Neural progenitor cell (in vitro differentiated cells): ENCODE data around the gene CGN. TPM values are rescaled to one million over a fixed set of nuclear protein-coding genes. Genes with fewer than 3 reads are reported as not detected.

Source experiments
- DNase-seq: peaks from one replicate; pipeline ENCODE4 v3.0.0-alpha.2; 2016; ENCODE audit warnings: low spot score
- H2AFZ ChIP-seq: fragments of 200-600 bp; sonication (generic); replicated peaks from 2 replicates; pipeline ENCODE4 v1.6.1; 2016; ENCODE audit warnings: antibody characterized with exemption
- H3F3A ChIP-seq: fragments of 200-600 bp; sonication (generic); 2 replicates; pipeline ENCODE4 v1.6.1; 2016; ENCODE audit warnings: antibody characterized with exemption, low read depth
- H3K27ac ChIP-seq: fragments of 200-600 bp; sonication (generic); 2 replicates; pipeline ENCODE4 v1.5.1; 2016; ENCODE audit warnings: mild to moderate bottlenecking
- H3K27me3 ChIP-seq: fragments of 200-600 bp; sonication (generic); 2 replicates; pipeline ENCODE4 v1.6.1; 2016; ENCODE audit warnings: mild to moderate bottlenecking, moderate library complexity
- H3K36me3 ChIP-seq: fragments of 200-600 bp; sonication (generic); 2 replicates; pipeline ENCODE4 v1.5.1; 2016
- H3K4me1 ChIP-seq: fragments of 200-600 bp; sonication (generic); 2 replicates; pipeline ENCODE4 v1.6.1; 2016; ENCODE audit warnings: mixed run types
- H3K4me2 ChIP-seq: fragments of 200-600 bp; sonication (generic); 2 replicates; pipeline ENCODE4 v1.6.1; 2016
- H3K4me3 ChIP-seq: fragments of 200-600 bp; sonication (generic); 2 replicates; pipeline ENCODE4 v1.5.1; 2016
- H3K79me2 ChIP-seq: fragments of 200-600 bp; sonication (generic); 2 replicates; pipeline ENCODE4 v1.6.1; 2016; ENCODE audit warnings: low read depth
- H3K9ac ChIP-seq: fragments of 200-600 bp; sonication (generic); 2 replicates; pipeline ENCODE4 v1.6.1; 2016
- H3K9me3 ChIP-seq: fragments of 200-600 bp; sonication (generic); 2 replicates; pipeline ENCODE4 v1.5.1; 2016; ENCODE audit warnings: low read depth
- H4K20me1 ChIP-seq: fragments of 200-600 bp; sonication (generic); 2 replicates; pipeline ENCODE4 v1.6.1; 2016; ENCODE audit warnings: low read depth
- H3K27ac Mint-ChIP-seq: 3 replicates; pipeline ENCODE4 v1.8.0; 2021; ENCODE audit warnings: mixed read lengths
- H3K27me3 Mint-ChIP-seq: 2 replicates; pipeline ENCODE4 v1.8.0; 2022; ENCODE audit warnings: low read depth, mild to moderate bottlenecking, inconsistent platforms, moderate library complexity, mixed read lengths; ENCODE audit not compliant: insufficient read depth
- H3K36me3 Mint-ChIP-seq: 3 replicates; pipeline ENCODE4 v1.8.0; 2021; ENCODE audit warnings: mixed read lengths
- H3K4me1 Mint-ChIP-seq: 3 replicates; pipeline ENCODE4 v1.8.0; 2021; ENCODE audit warnings: mixed read lengths
- H3K4me3 Mint-ChIP-seq: 3 replicates; pipeline ENCODE4 v1.8.0; 2021; ENCODE audit warnings: mild to moderate bottlenecking, moderate library complexity, mixed read lengths
- H3K9me3 Mint-ChIP-seq: 3 replicates; pipeline ENCODE4 v1.8.0; 2020; ENCODE audit warnings: mixed read lengths
- CTCF ChIP-seq: fragments of 200-600 bp; sonication (generic); IDR thresholded peaks from 2 replicates; pipeline ENCODE4 v1.5.1; 2017; ENCODE audit warnings: antibody characterized with exemption, mild to moderate bottlenecking
- EZH2 ChIP-seq: fragments of 200-600 bp; sonication (generic); IDR thresholded peaks from 2 replicates; pipeline ENCODE4 v1.6.1; 2017; ENCODE audit warnings: antibody characterized with exemption, mild to moderate bottlenecking, moderate library complexity
- EZH2phosphoT487 ChIP-seq: fragments of 200-600 bp; sonication (generic); IDR thresholded peaks from 2 replicates; pipeline ENCODE4 v1.6.1; 2017; ENCODE audit warnings: antibody characterized with exemption
- total RNA-seq: library from RNA; depleted of rRNA; stranded (reverse); fragments of >200 nt; gene quantifications from 2 replicates; pipeline ENCODE4 v1.2.3, GENCODE V29; 2015; ENCODE audit warnings: low replicate concordance

Gene CGN
- total RNA-seq, 1 donor from 2014 or later: 5.4 TPM

DNA sequence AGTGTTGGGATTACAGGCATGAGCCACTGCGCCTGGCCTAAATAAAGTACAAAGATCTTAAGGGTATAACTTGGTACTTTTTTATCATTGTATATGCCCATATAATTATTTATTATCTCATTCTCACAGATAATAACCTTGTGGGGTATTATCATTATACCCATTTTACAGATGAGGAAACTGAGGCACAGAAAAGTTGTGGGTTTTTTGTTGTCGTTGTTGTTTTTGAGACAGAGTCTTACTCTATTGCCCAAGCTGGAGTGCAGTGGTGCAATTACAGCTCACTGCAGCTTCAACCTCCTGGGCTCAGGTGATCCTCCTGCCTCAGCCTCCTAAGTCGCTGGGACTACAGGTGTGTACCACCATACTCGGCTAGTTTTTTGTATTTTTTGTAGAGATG lies 4.1 kb downstream of the CGN start:
- Histone ChIP-seq H3K27ac (no peak overlapping the region), H3K4me1 (peaks cover 33% of the 10 kb centered on the region), H2AFZ (no peak overlapping the region), H3K9me3 (no peaks in the 10 kb centered on the region), H3K79me2 (peaks cover 27% of the 10 kb centered on the region), H3F3A (peaks cover 36% of the 10 kb centered on the region), H3K9ac (no peak overlapping the region), H3K4me3 (no peak overlapping the region), H3K36me3 (no peaks in the 10 kb centered on the region), H3K4me2 (no peak overlapping the region), H3K27me3 (no peaks in the 10 kb centered on the region), H4K20me1 (peaks cover 20% of the 10 kb centered on the region)
- no peaks in the 10 kb centered on the region for H3K9me3 Mint-ChIP-seq
- no peak for TF ChIP-seq EZH2phosphoT487
- TF ChIP-seq CTCF: no peak
- TF ChIP-seq EZH2: no peak
- no peak overlapping the region for H3K4me3 Mint-ChIP-seq
- H3K27ac Mint-ChIP-seq: no peak overlapping the region
- H3K4me1 Mint-ChIP-seq: peaks cover 27% of the 10 kb centered on the region
- DNase-seq: no peak
- H3K27me3 Mint-ChIP-seq: peaks cover 14% of the 10 kb centered on the region
- peaks cover 5% of the 10 kb centered on the region for H3K36me3 Mint-ChIP-seq

GRCh38 chr1:151516031-151516511 lies 4.9 kb downstream of the CGN start:
- peaks cover 29% of the 10 kb centered on the region for H3F3A ChIP-seq
- no peak overlapping the region for H3K9ac ChIP-seq
- Mint-ChIP-seq H3K9me3 (no peaks in the 10 kb centered on the region), H3K4me1 (peaks cover 22% of the 10 kb centered on the region), H3K4me3 (no peak overlapping the region), H3K27ac (no peak overlapping the region), H3K36me3 (peaks cover 6% of the 10 kb centered on the region), H3K27me3 (peaks cover 16% of the 10 kb centered on the region)
- peaks cover 20% of the 10 kb centered on the region for H4K20me1 ChIP-seq
- H3K4me1 ChIP-seq: peaks cover 29% of the 10 kb centered on the region
- DNase-seq: no peak
- no peak overlapping the region for H3K27ac ChIP-seq
- no peaks in the 10 kb centered on the region for H3K27me3 ChIP-seq
- no peaks in the 10 kb centered on the region for H3K9me3 ChIP-seq
- no peak for TF ChIP-seq CTCF
- no peak for TF ChIP-seq EZH2phosphoT487
- no peak for TF ChIP-seq EZH2
- no peak overlapping the region for H3K4me2 ChIP-seq
- no peak overlapping the region for H2AFZ ChIP-seq
- no peaks in the 10 kb centered on the region for H3K36me3 ChIP-seq
- peaks cover 27% of the 10 kb centered on the region for H3K79me2 ChIP-seq
- H3K4me3 ChIP-seq: no peak overlapping the region

- Histone ChIP-seq H3K4me3 (no peak overlapping the region), H2AFZ (no peak overlapping the region), H3K79me2 (peaks cover 26% of the 10 kb centered on the region), H3K27me3 (no peaks in the 10 kb centered on the region), H3K4me2 (no peak overlapping the region), H4K20me1 (peaks cover 3% of the 10 kb centered on the region), H3K4me1 (peaks cover 13% of the 10 kb centered on the region), H3K27ac (no peak overlapping the region), H3K9me3 (no peaks in the 10 kb centered on the region), H3F3A (peaks cover 7% of the 10 kb centered on the region), H3K36me3 (no peaks in the 10 kb centered on the region), H3K9ac (no peak overlapping the region)
- Mint-ChIP-seq H3K27ac (no peak overlapping the region), H3K4me3 (no peak overlapping the region), H3K36me3 (peaks cover 6% of the 10 kb centered on the region), H3K4me1 (peaks cover 8% of the 10 kb centered on the region), H3K9me3 (no peaks in the 10 kb centered on the region), H3K27me3 (peaks cover 14% of the 10 kb centered on the region)
- TF ChIP-seq EZH2phosphoT487 (no peak), EZH2 (no peak)
- DNase-seq: no peak
These were observed 7.2 kb downstream of the CGN start for GRCh38 chr1:151518431-151518830.

DNA sequence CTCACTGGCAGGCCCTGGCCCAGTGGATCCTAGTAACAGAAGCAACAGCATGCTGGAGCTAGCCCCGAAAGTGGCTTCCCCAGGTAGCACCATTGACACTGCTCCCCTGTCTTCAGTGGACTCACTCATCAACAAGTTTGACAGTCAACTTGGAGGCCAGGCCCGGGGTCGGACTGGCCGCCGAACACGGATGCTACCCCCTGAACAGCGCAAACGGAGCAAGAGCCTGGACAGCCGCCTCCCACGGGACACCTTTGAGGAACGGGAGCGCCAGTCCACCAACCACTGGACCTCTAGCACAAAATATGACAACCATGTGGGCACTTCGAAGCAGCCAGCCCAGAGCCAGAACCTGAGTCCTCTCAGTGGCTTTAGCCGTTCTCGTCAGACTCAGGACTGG lies 7.7 kb downstream of the CGN start:
- peaks cover 5% of the 10 kb centered on the region for H3K4me1 Mint-ChIP-seq
- DNase-seq: no peak
- no peaks in the 10 kb centered on the region for H3K9me3 Mint-ChIP-seq
- no peaks in the 10 kb centered on the region for H3K9me3 ChIP-seq
- H3F3A ChIP-seq: peaks cover 2% of the 10 kb centered on the region
- peaks cover 23% of the 10 kb centered on the region for H3K79me2 ChIP-seq
- peaks cover 6% of the 10 kb centered on the region for H3K36me3 Mint-ChIP-seq
- H2AFZ ChIP-seq: no peak overlapping the region
- H3K4me3 ChIP-seq: no peak overlapping the region
- no peak overlapping the region for H3K4me2 ChIP-seq
- no peak overlapping the region for H3K9ac ChIP-seq
- H3K27ac ChIP-seq: no peak overlapping the region
- H3K4me3 Mint-ChIP-seq: no peak overlapping the region
- H4K20me1 ChIP-seq: no peaks in the 10 kb centered on the region
- H3K27ac Mint-ChIP-seq: no peak overlapping the region
- peaks cover 8% of the 10 kb centered on the region for H3K4me1 ChIP-seq
- H3K27me3 Mint-ChIP-seq: peaks cover 14% of the 10 kb centered on the region
- H3K36me3 ChIP-seq: no peaks in the 10 kb centered on the region
- H3K27me3 ChIP-seq: no peaks in the 10 kb centered on the region
- TF ChIP-seq CTCF (no peak), EZH2phosphoT487 (no peak), EZH2 (no peak)
